ENCODE results near the gene ARID3A.
"Not testable (repeated sequence)": the region's sequence is repeated elsewhere in the genome, so short reads cannot be mapped to it uniquely, and the experiment has no call there.

Gene ARID3A, protein sequence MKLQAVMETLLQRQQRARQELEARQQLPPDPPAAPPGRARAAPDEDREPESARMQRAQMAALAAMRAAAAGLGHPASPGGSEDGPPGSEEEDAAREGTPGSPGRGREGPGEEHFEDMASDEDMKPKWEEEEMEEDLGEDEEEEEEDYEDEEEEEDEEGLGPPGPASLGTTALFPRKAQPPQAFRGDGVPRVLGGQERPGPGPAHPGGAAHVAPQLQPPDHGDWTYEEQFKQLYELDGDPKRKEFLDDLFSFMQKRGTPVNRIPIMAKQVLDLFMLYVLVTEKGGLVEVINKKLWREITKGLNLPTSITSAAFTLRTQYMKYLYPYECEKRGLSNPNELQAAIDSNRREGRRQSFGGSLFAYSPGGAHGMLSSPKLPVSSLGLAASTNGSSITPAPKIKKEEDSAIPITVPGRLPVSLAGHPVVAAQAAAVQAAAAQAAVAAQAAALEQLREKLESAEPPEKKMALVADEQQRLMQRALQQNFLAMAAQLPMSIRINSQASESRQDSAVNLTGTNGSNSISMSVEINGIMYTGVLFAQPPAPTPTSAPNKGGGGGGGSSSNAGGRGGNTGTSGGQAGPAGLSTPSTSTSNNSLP

DNA sequence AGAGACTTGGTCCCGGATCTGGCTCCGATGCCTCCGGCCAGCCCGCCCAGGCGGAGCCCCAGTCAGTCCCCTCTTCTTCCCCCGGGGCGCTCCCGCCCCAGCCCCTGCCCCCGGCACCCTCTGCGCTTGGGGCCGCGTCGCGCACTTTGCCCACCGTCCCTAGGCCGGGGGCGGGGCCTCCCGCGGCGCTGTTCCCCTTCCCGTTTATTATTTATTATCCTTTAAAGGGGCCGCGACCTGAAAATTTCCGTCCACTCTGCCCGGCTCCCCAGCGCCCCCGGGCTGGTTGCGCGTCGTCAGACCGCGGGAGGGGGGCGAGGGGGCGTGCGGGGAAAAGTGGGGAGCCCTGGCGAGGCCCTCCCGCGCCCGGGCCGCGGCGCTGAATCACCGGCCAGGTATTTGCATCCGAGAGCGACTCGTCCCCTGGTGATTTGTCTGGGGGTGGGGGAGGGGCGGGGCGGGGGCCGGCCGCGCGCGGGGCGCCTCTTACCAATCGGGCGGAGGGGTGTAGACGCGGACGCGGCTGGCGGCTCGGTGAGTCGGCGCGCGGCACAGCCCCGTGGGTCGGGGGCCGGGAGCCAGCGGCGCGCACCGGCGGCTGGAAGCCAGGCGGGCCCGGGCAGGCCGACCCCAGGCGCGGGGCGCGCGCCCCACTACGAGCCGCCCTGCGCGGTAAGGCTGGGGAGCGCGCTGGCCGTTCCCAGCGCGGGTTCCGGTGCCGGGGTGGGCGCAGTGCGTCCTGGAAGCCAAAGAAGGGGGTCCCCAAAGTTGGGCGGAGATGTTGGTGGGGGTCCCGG lies at the start of gene ARID3A:
ARID3A (plus strand) TSS at position 510 of the 797 bp plus-strand sequence. CDS start 3,494 bp downstream, outside the sequence.
- DNase-seq: peak; percentile 64

DNA sequence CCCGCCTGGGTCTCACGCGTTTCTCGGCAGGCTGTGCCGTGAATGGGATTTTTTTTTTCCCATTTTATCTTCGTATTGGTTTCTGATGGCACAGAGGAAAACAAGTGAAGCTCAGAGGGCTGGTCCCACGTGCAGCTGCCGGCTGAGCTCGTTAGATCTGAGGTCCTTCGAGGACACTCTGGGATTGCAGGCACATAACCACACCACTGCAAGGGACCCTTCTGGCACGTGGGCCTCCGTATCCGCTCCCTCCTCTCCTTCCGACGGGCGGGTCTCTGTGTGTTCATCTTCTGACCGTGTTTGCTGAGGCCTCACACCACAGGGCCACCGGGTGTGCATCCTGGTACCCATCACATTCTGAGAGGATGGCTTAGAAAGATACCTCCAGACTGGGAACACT lies 49.7 kb upstream of the ARID3A start:
- no peak for DNase-seq

DNA sequence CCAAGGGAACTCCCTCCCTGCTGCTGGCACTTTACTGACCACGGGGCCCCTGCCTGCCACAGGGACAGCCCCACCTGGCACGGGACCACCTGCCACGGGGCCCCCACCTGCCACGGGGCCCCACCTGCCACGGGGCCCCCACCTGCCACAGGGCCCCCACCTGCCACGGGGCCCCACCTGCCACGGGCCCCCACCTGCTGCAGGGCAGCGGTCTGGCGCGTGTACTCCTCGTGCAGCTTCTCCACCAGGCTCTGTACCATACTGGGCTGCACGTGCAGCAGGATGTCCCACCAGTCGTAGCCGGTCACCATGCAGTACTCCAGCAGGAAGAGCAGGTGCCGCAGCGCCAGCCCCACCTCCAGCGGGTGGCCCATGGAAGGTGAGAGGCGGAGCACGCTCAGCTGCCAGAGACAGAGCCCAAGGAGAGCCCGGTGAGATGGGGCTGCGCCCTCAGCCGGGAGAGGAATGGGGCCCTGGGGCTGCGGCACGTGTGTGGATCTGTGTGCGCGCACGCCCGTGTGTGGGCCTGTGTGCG lies 49.0 kb upstream of the ARID3A start:
- no peak for DNase-seq

DNA sequence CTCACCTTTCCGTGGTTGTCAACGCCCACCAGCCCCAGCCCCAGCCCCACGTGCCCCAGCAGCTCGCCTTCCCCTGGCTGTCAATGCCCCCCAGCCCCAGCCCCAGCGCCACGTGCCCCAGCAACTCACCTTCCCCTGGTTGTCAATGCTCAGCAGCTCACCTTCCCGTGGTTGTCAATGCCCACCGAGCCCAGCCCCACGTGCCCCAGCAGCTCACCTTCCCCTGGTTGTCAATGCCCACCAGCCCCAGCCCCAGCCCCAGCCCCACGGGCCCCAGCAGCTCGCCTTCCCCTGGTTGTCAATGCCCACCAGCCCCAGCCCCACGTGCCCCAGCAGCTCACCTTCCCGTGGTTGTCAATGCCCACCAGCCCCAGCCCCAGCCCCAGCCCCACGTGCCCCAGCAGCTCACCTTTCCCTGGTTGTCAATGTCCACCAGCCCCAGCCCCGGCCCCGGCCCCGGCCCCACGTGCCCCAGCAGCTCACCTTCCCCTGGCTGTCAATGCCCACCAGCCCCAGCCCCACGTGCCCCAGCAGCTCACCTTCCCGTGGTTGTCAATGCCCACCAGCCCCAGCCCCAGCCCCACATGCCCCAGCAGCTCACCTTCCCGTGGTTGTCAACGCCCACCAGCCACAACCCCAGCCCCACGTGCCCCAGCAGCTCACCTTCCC lies 47.7 kb upstream of the ARID3A start:
- DNase-seq: not testable (repeated sequence)

DNA sequence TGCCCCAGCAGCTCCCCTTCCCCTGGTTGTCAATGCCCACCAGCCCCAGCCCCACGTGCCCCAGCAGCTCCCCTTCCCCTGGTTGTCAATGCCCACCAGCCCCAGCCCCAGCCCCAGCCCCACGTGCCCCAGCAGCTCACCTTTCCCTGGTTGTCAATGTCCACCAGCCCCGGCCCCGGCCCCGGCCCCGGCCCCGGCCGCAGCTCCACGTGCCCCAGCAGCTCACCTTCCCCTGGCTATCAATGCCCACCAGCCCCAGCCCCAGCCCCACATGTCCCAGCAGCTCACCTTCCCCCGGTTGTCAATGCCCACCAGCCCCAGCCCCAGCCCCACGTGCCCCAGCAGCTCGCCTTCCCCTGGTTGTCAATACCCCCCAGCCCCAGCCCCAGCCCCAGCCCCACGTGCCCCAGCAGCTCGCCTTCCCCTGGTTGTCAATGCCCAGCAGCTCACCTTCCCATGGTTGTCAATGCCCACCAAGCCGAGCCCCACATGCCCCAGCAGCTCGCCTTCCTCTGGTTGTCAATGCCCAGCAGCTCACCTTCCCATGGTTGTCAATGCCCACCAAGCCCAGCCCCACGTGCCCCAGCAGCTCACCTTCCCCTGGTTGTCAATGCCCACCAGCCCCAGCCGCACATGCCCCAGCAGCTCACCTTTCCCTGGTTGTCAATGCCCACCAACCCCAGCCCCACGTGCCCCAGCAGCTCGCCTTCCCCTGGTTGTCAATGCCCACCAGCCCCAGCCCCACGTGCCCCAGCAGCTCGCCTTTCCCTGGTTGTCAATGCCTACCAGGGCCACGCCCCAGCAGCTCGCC lies 46.9 kb upstream of the ARID3A start:
- not testable (repeated sequence) for DNase-seq

DNA sequence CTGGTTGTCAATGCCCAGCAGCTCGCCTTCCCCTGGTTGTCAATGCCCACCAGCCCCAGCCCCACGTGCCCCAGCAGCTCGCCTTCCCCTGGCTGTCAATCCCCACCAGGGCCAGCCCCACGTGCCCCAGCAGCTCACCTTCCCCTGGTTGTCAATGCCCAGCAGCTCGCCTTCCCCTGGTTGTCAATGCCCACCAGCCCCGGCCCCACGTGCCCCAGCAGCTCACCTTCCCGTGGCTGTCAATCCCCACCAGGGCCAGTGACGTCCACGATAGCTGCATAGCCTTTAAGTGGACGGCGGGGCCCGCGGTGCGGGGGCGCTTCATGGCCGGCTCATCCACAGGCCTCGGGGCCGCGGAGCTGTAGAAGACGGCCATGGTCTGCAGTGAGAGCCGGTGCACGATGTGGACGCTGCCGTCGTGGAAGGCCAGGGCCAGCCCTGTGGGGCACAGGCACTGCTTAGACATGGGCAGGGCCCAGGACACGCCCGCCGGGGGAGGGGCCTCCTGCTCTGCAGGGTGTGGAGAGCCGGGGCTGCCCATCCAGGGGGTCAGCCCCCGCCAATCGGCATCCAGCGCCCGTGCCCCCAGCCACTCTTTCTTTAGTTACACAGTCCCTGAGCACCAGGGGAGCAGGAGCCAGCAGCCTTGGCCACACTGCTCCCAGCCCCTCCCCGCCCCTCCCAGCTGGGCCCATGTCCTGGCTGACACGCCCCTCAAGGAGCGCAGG lies 46.0 kb upstream of the ARID3A start:
- DNase-seq: no peak

DNA sequence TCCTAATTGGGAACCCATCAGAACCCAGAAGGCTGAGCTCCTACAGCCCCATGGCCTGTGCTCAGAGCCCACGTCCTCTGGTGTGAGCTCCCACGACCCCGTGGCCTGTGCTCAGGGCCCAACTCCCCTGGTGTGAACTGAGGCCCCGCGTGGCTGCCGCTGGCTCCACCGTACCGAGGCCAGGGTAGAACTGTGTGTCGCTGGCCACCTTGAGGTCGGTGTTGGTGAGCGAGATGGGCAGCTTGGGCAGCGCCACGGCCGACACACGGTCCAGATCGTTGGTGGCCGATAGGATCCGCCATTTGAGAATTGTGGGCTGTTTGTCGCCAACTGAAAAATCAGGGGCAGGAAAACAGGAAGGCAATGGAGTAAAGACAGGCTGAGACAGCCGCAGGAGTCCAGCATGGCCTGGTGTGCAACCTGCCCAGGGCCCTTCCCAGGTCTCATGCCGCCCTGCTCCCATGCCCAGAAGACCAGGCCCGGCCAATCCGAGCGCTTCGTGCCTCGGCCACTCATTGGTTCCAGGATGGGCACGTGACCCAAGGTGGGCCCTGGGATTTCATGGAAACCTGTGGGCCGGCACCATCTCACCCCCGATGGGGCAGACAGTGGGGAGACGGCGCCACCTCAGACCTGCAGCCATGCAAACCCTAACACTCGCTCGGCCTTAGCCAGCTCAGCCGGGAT lies 44.3 kb upstream of the ARID3A start:
- no peak for DNase-seq

DNA sequence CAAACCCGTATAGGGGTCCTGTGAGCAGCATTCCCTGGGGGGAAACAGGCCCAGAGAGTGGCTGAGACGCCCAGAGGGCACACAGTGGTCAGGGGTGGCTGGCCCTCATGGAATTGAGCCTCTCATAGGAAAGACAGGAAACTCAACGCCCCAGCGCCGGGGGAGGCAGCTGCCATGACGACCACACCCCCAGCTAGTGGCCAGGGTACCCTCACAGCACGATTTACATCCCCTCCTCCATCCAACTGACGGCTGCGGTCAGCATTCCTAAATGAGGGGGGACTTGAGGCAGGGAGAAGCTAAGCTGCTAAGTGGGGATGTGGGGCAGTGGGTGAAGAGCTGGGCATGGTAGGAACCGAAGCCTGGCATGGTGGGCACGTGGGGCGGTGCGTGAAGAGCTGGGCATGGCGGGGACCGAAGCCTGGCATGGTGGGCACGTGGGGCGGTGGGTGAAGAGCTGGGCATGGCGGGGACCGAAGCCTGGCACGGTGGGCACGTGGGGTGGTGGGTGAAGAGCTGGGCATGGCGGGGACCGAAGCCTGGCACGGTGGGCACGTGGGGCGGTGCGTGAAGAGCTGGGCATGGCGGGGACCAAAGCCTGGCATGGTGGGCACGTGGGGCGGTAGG lies 42.9 kb upstream of the ARID3A start:
- no peak for DNase-seq

DNA sequence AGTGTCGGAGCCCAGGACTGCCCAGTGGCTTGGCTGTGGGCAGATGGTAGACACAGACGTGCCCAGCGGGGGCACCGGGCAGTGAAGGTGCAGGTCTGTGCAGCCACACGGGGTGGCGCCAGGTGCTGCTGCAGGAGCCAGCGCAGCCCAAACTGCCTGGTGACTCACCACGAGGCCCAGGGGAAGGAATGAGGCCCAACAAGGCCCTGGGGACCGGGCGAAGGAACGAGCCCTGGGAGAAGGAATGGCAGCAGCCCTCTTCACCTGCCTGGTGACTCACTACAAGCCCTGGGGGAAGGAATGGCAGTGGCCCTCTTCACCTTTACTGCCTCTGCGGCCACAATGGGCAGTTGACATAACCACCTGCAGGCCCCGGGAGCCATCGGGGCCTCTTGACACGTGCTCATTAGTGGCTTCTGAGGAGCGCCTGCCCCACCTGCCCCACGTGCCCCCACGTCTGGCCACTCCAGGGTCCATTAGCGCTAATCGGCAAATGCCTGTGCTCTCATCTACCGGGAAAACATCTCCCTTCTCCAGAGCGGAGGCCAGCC lies 42.1 kb upstream of the ARID3A start:
- DNase-seq: no peak

DNA sequence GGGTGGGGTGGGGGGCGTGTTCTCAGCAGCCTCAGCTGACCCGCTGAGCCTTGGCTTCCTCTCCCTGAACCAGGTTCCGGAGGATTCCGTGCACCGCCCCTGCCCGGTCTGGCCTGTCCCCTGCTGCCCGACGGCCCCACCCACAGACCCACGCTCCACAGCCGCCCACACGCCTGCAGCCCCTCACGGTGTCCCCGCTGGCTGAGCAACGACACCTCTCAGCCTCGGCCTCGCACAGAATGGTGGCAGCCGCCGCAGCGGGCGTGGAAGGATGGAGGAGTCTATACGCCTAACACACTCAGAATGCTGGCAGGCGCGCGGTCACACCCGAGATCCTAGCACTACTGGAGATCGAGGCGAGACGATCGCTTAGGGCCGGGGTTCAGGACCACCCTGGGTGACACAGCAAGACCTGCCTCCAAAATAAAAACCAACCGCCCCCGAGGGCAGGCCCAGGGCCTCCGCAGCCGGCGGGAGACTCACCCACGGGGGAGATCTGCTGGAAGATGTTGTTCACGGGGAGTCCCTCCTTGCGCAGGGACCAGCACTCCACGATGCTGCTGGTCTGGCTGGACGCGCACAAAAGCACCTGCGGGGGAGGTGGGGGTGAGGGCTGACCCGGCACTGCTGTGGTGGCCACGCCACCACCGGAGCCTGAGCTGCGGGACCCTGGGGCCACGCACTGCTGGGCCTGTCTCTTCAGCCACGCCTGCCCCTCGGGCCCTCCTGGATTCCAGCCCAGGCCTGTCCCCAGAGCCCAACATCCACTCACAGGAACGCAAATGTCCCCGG lies 41.2 kb upstream of the ARID3A start:
- no peak for DNase-seq

DNA sequence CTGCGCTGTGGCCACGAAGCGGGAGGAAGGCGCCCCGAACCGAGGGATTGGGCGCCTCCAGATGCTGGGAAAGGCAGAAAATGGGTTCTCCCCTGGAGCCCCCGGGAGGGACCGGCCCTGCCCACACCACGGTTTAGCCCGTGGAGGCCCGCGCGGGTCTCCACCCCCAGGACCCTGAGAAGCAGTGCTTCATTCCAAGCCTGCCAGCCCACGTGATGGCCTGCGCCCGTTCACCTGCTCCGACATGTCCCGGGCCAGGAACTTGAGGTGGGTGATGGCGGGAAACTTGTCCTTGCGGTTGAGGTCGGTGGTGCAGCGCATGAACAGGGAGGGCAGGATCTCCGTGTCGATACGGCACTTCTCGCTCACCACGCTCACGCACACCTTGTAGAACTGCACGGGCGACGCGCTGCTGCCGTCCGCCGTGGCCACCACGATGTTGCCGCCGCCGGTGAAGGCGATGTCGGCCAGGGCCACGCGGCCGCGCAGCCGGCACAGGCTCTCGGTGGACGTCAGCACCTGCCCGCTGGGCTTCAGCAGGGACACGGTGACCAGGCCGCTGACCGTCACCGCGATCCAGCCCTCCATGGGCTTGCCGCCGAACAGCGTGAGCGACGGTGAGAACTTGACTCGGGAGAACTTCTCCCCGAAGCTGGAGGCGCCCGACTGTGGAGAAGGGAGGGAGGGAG lies 40.2 kb upstream of the ARID3A start:
- no peak for DNase-seq

DNA sequence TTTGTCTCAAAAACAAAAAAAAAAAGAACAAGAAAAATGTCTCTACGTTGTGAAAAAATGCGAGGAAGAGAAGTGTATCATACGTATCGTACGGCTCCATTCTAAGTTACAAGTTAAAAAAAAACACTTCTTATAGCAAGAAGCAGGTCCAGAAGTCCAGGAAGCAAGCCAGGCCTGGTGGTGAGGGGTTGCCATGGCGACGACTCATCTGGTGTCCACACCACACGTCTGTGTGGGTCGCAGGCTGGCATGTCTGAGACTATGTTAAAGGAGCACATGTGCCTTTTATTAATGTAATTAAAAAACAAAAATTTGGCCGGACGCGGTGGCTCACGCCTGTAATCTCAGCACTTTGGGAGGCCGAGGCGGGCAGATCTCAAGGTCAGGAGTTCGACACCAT lies 38.8 kb upstream of the ARID3A start:
- no peak for DNase-seq

DNA sequence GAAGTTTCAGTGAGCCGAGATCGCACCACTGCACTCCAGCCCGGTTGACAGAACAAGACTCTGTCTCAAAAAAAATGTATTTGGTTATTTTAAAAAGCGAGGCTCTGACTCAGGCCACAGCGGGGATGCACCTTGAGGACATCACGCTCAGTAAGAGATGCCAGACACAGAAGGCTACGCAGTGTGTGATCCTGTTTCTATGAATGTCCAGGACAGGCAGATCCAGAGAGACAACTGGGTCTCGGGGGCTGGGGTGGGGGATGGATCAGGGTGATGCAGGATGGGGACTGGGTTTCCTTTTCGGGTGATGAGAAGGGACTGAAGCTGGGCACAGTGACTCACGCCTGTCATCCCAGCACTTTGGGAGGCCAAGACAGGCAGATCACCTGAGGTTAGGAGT lies 38.2 kb upstream of the ARID3A start:
- no peak for DNase-seq

DNA sequence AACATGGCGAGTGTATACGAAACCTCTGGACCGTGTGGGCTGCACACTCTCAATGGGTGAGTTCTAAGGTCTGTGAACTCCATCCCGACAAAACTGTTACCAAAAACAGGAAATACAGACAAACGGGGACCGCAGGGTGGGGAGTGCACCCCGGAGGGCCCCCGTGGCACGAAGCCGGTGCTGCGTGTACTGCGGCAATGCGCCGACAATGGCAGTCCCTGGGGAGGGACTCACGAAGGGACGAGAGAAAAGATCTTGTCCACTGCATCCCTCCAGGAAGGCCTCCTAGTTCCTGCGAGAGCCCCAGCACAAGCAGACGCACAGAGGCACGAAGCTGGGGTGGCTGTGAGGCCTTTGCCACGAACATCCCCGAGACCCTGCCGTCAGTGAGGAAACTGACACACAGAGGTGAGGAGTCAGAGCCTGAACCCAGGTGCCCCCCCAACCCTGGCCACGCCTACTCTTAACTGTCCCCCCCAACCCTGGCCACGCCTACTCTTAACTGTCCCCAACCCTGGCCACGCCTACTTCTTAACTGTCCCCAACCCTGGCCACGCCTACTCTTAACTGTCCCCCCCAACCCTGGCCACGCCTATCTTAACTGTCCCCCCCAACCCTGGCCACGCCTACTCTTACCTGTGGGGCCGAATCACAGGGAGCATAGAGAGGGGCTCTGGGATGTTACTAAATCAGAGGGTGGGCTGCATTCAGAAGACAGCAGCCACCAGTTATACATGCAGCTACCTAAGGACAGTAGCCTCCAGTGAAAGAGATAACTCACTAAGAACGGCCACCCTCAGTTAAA lies 37.1 kb upstream of the ARID3A start:
- no peak for DNase-seq

DNA sequence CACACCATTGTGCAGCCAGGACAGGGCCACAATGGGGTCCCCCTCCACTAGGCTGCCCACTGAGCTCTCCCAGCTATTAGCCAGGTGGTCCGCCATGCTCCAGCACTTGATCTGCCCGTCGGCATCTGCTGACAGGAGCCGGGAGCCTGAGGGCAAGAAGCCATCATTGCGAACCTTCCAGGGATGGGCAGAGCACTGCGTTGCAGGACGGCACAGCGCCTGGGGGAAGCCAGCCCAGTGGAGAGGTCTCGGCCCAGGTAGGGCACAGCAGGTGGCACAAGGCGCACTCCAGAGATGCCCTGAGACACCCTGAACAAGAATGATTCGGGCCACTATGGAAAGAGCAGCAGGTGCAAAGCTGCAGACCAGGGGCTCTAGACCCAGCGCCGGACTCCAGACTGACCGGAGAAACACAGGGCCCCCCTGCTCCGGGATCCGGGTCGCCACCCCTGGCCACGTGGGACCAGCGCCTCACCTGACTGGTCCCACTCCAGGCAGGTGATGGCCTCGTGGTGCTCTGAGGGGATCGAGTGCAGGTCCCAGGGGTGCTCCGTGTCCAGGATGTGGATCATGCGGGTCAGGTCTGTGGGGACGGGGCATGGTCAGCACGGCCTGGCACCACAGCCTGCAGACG lies 36.1 kb upstream of the ARID3A start:
- DNase-seq: no peak

DNA sequence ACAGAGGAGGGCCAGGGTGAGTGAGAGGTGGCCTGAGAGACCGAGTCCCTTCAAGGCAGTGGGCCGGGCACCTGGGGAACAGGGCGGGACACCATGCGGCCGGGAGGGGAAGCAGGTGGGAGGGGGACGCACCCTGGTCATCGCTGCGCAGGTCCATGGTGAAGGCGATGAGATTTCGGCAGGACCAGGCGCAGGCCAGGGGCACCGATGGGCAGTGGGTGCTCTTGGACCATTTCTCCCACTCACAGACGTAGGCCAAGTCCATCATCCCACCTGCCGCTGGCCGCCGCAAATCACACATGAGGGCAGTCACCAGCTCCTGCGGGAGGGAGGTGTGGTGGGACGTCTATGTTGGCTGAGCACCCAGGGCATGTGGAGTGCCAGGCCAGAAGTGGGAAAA lies 35.0 kb upstream of the ARID3A start:
- no peak for DNase-seq
